Measurements from ENCODE around the gene INPP5D.
"Not testable (repeated sequence)": the region's sequence is repeated elsewhere in the genome, so short reads cannot be mapped to it uniquely, and the experiment has no call there.

INPP5D gene

DNA sequence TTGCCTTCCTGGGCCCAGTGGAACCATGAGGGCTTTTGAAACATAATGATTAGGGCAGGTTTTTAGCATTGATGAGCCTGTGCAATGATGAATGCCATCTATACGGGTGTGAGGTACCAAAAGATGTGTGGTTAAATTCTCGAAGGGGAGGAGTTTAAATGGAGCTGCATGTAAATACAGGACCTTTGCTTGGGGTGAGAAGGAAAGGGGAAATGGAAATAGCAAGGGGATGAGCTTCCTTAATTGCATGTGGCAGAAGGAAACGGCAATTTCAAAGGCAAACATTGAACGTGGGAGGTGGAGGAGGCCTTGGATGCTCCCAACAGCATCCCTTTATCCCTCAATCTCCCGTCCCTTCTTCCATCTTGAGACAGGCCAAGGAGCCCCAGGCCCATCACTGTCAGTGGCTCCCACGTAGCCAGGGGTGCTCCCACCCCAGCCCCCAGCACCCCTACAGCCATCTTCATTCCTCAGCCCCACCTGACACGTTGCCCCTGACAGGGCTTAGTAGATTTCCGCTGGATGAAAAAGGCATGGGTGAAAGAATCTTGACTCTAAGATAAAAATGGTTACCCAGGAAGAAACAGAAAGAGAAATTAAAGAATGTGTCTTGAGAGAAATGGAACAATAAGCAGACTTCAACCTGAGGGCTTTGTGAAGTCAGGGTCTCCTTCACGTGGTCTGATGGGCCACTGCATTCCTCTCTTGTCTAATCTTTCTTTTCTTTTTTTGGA lies 32.5 kb downstream of the INPP5D start:
- DNase-seq (ENCODE audit: low read depth in 3 of 3): no peak

GRCh38 chr2:233093166-233093448 lies 33.0 kb downstream of the INPP5D start:
- no peak for DNase-seq (ENCODE audit: low read depth in 3 of 3)

- DNase-seq (ENCODE audit: low read depth in 3 of 3): no peak
Measured at GRCh38 chr2:233093721-233094120, 33.6 kb downstream of the INPP5D start.

DNA sequence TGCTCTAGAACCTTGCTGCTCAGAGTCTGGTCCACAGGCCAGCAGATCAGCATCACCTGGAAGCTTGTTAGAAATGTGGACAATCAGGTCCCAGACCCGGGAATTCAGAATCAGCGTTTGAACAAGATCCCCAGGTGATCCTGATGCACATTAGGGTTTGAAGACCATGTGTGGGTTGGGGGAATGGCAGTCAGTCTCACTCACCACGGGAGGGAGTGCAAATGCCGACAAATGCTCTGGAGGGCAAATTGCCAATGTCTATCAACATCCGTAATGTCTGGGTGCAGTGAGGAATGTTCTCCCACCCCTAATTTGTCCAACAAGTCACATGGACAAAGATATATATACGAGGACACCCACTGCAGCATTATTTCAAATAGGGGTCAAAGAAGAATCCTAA lies 34.5 kb downstream of the INPP5D start:
- no peak for DNase-seq (ENCODE audit: low read depth in 3 of 3)

DNA sequence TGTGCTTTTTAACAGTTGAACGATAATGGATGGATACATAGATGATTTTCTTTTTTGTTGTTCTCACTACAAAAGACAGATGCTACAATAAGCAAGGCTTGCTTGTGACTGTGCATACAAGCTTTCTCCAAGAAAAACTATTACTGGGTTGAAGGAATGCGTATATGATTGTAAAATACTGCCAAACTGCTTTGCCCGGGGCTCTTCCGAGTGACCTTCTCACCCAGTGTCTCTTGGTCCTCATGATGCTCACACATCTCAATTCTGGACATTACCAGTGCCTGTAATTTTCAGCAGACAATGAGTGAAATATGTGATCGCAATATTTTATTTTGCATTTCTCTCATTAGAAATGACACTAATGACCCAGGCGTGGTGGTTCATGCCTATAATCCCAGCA lies 35.9 kb downstream of the INPP5D start:
- no peak for DNase-seq (ENCODE audit: low read depth in 3 of 3)

DNA sequence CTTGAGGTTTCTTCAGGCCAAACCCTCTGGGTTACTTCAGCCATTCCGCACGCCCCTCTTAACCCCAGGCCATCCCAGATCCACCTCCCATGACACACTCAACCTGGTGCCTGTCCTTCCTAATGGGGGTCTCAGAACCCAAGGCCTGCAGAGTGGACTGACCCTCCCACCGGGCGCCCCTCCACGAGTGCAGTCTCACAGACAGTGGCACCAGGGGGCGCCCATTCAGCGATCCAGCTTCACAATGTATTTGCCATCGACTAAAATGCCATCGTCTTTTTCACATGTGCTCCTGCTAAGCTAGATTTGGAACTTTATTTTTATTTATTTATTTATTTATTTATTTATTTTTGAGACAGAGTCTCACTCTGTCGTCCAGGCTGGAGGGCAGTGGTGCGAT lies 38.5 kb downstream of the INPP5D start:
- no peak for DNase-seq (ENCODE audit: low read depth in 3 of 3)

GRCh38 chr2:233099820-233100191 lies 39.7 kb downstream of the INPP5D start:
- not testable (repeated sequence) for DNase-seq (ENCODE audit: low read depth in 3 of 3)

DNA sequence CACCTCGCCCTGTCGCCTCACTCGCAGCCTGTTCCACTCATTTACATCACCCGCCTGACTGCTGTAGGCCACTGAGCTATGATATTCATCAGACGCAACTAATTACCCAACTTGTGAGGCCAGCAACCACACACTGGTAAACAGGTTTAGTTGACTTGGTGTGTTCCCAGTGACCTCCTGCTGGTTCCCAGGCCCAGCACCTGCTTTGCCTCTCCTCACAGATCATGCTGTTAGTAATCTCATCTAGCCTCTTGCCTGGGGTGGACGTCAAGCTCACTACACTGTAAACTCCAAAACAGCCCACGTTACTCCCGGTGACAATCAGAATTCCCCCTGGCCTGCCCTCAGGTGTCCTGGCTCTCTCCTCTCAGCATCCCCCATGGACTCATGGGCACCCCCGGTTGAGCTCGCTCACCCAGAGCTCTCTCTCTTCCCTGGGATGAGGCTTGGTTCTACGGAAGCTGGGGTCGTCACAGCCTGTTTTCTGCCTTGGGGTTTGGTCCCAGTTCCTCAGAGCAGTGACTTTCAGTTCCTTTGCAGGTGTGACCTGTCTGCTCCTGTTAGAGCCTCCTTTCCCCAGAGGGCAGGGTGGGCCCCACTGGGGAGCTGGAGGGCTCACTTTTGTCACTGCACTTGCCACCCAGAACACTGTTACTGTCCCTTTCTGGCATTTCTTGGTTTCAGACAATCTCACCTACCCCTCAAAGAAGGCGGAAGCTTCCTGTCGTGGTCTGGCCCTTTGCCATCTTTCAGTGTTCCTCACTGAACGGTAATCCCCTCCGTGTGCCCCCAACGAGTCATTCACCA lies 40.3 kb downstream of the INPP5D start:
- no peak for DNase-seq (ENCODE audit: low read depth in 3 of 3)

- no peak for DNase-seq (ENCODE audit: low read depth in 3 of 3)
Measured at GRCh38 chr2:233101141-233101540, 41.0 kb downstream of the INPP5D start.

GRCh38 chr2:233101816-233102215 lies 41.7 kb downstream of the INPP5D start:
- DNase-seq (ENCODE audit: low read depth in 3 of 3): no peak

- no peak for DNase-seq (ENCODE audit: low read depth in 3 of 3)
Measured at GRCh38 chr2:233105156-233105895, 45.2 kb downstream of the INPP5D start.

GRCh38 chr2:233105930-233106329 lies 45.8 kb downstream of the INPP5D start:
- no peak for DNase-seq (ENCODE audit: low read depth in 3 of 3)

- DNase-seq (ENCODE audit: low read depth in 3 of 3): no peak
Measured at GRCh38 chr2:233107011-233107410, 46.9 kb downstream of the INPP5D start.

- DNase-seq (ENCODE audit: low read depth in 3 of 3): no peak
Measured at GRCh38 chr2:233107831-233108300, 47.7 kb downstream of the INPP5D start.

GRCh38 chr2:233108611-233109490 lies 48.7 kb downstream of the INPP5D start:
- DNase-seq (ENCODE audit: low read depth in 3 of 3): no peak

- no peak for DNase-seq (ENCODE audit: low read depth in 3 of 3)
Measured at GRCh38 chr2:233111427-233111826, 51.3 kb downstream of the INPP5D start.

- DNase-seq (ENCODE audit: low read depth in 3 of 3): no peak
Measured at GRCh38 chr2:233112329-233112728, 52.2 kb downstream of the INPP5D start.

DNA sequence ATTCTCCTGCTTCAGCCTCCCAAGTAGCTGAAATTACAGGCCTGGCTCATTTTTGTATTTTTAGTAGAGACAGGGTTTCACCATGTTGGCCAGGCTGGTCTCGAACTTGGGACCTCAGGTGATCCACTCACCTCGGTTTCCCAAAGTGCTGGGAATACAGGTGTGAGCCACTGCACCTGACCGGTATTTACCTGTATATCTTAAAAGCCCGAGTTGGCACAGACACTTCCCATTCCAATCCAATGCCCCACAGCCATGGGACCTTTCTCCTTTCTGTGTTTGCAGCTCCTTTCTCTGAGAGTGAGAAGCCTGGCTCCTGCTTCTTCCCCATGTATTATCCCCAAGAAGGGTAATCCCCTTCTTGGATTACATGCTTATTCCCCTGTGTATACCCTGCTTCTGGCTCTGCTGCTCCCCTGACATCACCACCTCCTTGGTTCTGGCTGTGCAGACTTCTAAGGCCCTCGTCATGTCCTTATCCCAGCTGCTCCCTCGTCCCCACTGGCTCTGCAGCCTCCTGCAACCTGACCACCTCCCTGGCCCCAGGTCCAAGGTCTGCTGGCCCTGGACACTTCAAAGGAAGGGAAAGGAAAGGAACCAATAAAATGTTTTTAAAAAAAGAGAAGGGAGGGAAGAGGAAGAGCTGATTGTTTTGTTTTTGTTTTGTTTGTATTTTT lies 52.8 kb downstream of the INPP5D start:
- no peak for DNase-seq (ENCODE audit: low read depth in 3 of 3)

GRCh38 chr2:233114421-233114861 lies 54.3 kb downstream of the INPP5D start:
- no peak for DNase-seq (ENCODE audit: low read depth in 3 of 3)

DNA sequence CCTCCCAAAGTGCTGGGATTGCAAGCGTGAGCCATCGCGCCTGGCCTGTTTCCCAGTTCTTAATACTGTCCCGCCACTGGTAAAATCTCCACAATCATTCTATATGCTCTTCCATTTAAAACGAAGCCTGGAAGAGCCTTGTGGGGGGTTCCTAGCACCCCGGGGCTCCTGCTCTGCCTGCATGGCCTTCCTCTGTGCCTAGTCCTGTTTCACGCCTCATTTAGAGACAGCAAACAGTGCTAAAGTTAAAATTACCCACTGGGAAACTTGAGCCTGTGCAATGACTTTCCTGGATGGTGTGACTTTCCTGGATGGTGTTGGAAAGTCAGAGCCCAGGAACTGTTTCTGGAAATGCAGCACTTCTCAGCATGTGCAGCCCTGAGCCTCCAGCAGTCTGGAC lies 55.0 kb downstream of the INPP5D start:
- DNase-seq (ENCODE audit: low read depth in 3 of 3): no peak

- no peak for DNase-seq (ENCODE audit: low read depth in 3 of 3)
Measured at GRCh38 chr2:233115741-233116140, 55.6 kb downstream of the INPP5D start.

Data from stimulated activated CD4-positive, alpha-beta T cell treated with anti-CD3 and anti-CD28 coated beads, TNF-alpha, amount 100 ng/mL, for 48 hours (primary cell).